ENCODE measurements around the gene SLC25A6. TPM values are rescaled to one million over a fixed set of nuclear protein-coding genes. Genes with fewer than 3 reads are reported as not detected.

Gene SLC25A6
- total RNA-seq, 5 donors from 2014 or later (not counting 1 experiment from before 2014, with no cell fraction given): 293 to 355 (median 334) TPM

DNA sequence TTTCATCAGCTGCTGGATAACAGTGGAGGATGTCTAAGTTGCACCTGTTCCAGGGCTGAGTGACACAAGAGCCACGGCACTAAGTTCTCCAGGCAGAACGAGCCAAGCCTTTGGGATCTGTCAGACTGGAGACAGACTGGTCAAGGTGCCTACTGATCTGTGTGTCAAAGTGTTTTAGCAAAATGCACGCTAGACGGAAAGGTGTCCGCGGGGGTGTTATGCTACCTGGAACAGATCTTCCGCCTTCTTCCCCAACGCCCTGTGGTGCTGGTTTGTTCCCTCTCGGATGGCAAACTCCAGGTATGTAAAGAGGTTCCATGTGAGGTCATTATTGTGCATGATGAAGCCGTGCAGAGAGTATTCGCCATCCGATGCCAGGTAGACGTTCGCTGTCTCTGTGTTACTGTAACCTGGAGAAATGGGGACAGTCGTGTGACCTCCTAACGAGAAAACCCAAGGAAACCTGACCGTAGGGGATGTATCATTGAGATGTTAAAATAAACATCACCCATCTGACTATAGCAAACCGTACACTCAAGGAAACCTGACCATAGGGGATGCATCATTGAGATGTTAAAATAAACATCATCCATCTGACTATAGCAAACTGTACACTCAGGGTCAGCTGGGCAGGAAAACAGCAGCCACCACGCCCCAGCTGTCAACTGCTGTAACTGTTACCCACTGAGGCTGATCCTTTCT, 29.7 kb upstream of the SLC25A6 start:
- DNase-seq (no peak), ATAC-seq (replicated peaks in 1 of 4) (no peak)
- peaks cover 14 to 21% (median 16%) of the 10 kb centered on the region in 3 donors for H3K9me3 Mint-ChIP-seq
- H3K4me1 ChIP-seq (ENCODE audit: control insufficient read depth in 1 of 2, extremely low read depth in 1 of 2, insufficient read depth in 2 of 2, low read length in 2 of 2): no peaks in the 10 kb centered on the region
- CTCF ChIA-PET: no interaction called here
- H3K27ac Mint-ChIP-seq: no peak overlapping the region
- H3K4me1 Mint-ChIP-seq: peaks cover 0 to 18% (median 0%) of the 10 kb centered on the region in 3 donors
- POLR2A ChIA-PET: no interaction called here
- H3K27me3 ChIP-seq (replicated peaks in 1 of 2; ENCODE audit: control insufficient read depth in 2 of 2, extremely low read depth in 1 of 2, insufficient read depth in 2 of 2, low read length in 1 of 2): no peaks in the 10 kb centered on the region
- H3K4me3 Mint-ChIP-seq: no peak overlapping the region
- no peaks in the 10 kb centered on the region for H3K27me3 Mint-ChIP-seq
- H3K36me3 Mint-ChIP-seq: peaks cover 50% of the 10 kb centered on the region
- H3K4me3 ChIP-seq (ENCODE audit: control insufficient read depth in 1 of 2, extremely low read depth in 1 of 2, low read length in 1 of 2): no peak overlapping the region
- peaks cover 31 to 36% of the 10 kb centered on the region in 2 donors for H3K36me3 ChIP-seq (ENCODE audit: control insufficient read depth in 2 of 2, extremely low read depth in 1 of 2, insufficient read depth in 1 of 2, low read length in 1 of 2)
- 98% methylated on average over 12 of the region's 19 CpGs for WGBS (ENCODE audit: insufficient coverage)
- H3K9me3 ChIP-seq: no peaks in the 10 kb centered on the region
- H3K27ac ChIP-seq (ENCODE audit: low read length): no peak overlapping the region

DNA sequence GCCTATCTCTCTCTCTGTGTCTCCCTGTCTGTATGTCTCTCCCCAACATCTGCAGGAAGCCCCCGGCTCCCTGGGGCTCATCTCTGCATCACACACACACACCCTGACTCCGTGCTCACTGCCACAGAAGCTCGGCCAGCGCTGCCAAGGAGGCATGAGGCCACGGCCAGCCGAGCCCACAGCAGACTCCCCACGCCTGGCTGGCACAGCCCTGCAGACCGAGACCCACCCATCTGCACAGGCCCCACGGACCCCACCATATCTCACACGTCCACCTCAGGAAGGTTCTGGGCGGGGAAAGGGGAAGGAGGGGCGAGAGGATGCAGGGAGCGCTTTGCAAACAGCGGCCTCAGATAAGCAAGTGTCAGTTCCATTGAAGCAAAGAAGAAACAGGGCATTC, 28.5 kb upstream of the SLC25A6 start:
- no peaks in the 10 kb centered on the region for H3K27me3 Mint-ChIP-seq
- Histone ChIP-seq H3K36me3 (ENCODE audit: control insufficient read depth in 2 of 2, extremely low read depth in 1 of 2, insufficient read depth in 1 of 2, low read length in 1 of 2) (peaks cover 31 to 34% of the 10 kb centered on the region in 2 donors), H3K9me3 (no peaks in the 10 kb centered on the region), H3K27me3 (replicated peaks in 1 of 2; ENCODE audit: control insufficient read depth in 2 of 2, extremely low read depth in 1 of 2, insufficient read depth in 2 of 2, low read length in 1 of 2) (no peaks in the 10 kb centered on the region), H3K27ac (ENCODE audit: low read length) (no peak overlapping the region), H3K4me3 (ENCODE audit: control insufficient read depth in 1 of 2, extremely low read depth in 1 of 2, low read length in 1 of 2) (no peak overlapping the region), H3K4me1 (ENCODE audit: control insufficient read depth in 1 of 2, extremely low read depth in 1 of 2, insufficient read depth in 2 of 2, low read length in 2 of 2) (no peaks in the 10 kb centered on the region)
- peaks cover 14 to 21% (median 16%) of the 10 kb centered on the region in 3 donors for H3K9me3 Mint-ChIP-seq
- ATAC-seq (replicated peaks in 1 of 4): no peak
- H3K4me1 Mint-ChIP-seq: peaks cover 0 to 18% (median 0%) of the 10 kb centered on the region in 3 donors
- H3K4me3 Mint-ChIP-seq: no peak overlapping the region
- POLR2A ChIA-PET: no interaction called here
- peaks cover 45% of the 10 kb centered on the region for H3K36me3 Mint-ChIP-seq
- H3K27ac Mint-ChIP-seq: no peak overlapping the region
- CTCF ChIA-PET: no interaction called here
- WGBS (ENCODE audit: insufficient coverage): 85% methylated on average over 4 of the region's 14 CpGs
- DNase-seq: no peak

DNA sequence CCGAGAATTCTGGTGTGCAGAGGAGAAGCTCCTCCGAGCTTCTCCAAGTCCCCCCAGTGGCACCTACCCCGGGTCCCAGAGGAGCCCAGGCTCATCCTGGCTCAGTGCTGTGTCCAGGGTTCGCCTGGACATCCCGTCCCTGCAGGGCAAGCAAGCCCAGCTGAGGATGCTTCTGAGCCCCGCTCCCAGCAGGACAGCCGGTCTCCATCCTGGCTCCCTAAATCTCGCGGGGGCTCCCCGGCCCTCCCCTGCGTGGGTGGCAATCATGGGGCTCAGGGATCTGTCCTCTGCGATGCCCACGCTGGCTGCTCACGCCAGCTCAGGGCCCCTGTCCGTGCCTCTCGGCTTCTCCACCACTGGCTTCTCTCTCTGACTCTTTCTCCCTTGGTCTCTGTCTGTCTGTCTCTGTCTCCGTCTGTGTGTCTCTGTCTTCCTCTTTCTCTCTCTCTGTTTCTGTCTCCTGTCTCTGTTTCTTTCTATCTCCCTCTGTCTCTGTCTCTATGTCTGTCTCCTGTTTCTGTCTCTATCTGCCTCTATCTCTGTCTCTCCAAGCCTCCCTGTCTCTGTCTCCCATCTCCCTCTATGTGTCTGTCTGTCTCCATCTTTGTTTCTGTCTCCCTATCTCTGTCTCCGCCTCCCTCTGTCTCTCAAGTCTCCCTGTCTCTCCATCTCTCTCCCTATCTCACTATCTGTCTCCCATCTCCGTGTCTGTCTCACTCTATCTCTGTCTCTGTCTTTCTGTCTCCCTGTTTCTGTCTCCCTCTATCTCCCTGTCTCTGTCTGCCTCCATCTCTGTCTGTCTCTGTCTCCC, 27.8 kb upstream of the SLC25A6 start:
- peak in 1 of 4 experiments; percentile 11 for ATAC-seq (replicated peaks in 1 of 4)
- Mint-ChIP-seq H3K4me1 (peaks cover 0 to 12% (median 0%) of the 10 kb centered on the region in 3 donors), H3K27me3 (no peaks in the 10 kb centered on the region), H3K4me3 (no peak overlapping the region), H3K36me3 (peaks cover 40% of the 10 kb centered on the region), H3K9me3 (peaks cover 11 to 17% (median 13%) of the 10 kb centered on the region in 3 donors), H3K27ac (peak overlapping the region; percentile 25 to 36)
- no peaks in the 10 kb centered on the region for H3K4me1 ChIP-seq (ENCODE audit: control insufficient read depth in 1 of 2, extremely low read depth in 1 of 2, insufficient read depth in 2 of 2, low read length in 2 of 2)
- H3K27ac ChIP-seq (ENCODE audit: low read length): no peak overlapping the region
- no peaks in the 10 kb centered on the region for H3K9me3 ChIP-seq
- ChIA-PET POLR2A (no interaction called here), CTCF (no interaction called here)
- H3K4me3 ChIP-seq (ENCODE audit: control insufficient read depth in 1 of 2, extremely low read depth in 1 of 2, low read length in 1 of 2): no peak overlapping the region
- H3K27me3 ChIP-seq (replicated peaks in 1 of 2; ENCODE audit: control insufficient read depth in 2 of 2, extremely low read depth in 1 of 2, insufficient read depth in 2 of 2, low read length in 1 of 2): no peaks in the 10 kb centered on the region
- no peak for DNase-seq
- WGBS (ENCODE audit: insufficient coverage): 94% methylated on average over 19 of the region's 19 CpGs
- peaks cover 28 to 31% of the 10 kb centered on the region in 2 donors for H3K36me3 ChIP-seq (ENCODE audit: control insufficient read depth in 2 of 2, extremely low read depth in 1 of 2, insufficient read depth in 1 of 2, low read length in 1 of 2)

DNA sequence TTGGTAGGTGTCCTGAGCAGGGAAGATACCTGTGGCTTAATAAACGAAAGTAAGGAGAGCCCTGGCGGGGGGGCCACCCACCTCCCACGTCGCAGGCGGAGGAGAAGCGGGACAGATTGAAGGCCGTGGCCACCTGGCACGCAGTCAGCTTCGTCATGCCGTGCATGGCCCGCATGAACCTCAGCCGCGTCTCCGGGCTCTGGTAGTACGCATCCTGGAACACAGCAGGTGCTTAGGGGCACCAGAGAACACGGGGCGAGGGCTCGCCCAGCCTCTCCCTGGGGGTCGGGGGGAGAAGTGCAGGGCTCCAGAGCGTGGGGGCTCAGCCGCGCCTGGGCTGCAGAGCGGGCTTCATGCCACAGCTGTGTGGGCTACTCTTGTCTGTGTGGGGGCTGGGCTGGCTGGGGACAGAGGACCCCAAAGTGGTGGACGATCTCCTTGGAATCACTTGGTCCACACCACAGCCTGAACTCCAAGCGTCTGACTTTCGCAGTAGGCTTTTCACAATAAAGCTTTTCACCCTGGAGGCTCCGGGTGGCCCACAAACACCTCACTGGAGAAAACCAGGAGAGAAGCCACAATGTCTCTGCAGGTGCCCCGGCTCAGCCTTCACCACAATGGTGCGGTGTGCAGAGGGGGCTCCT, 27.1 kb upstream of the SLC25A6 start:
- no peak overlapping the region for H3K4me3 ChIP-seq (ENCODE audit: control insufficient read depth in 1 of 2, extremely low read depth in 1 of 2, low read length in 1 of 2)
- 98% methylated on average over 27 of the region's 29 CpGs for WGBS (ENCODE audit: insufficient coverage)
- H3K4me1 Mint-ChIP-seq: peaks cover 0 to 10% (median 0%) of the 10 kb centered on the region in 3 donors
- DNase-seq (no peak), ATAC-seq (replicated peaks in 1 of 4) (peak in 1 of 4 experiments; percentile 13)
- no peaks in the 10 kb centered on the region for H3K27me3 ChIP-seq (replicated peaks in 1 of 2; ENCODE audit: control insufficient read depth in 2 of 2, extremely low read depth in 1 of 2, insufficient read depth in 2 of 2, low read length in 1 of 2)
- peaks cover 28 to 36% of the 10 kb centered on the region in 2 donors for H3K36me3 ChIP-seq (ENCODE audit: control insufficient read depth in 2 of 2, extremely low read depth in 1 of 2, insufficient read depth in 1 of 2, low read length in 1 of 2)
- no peaks in the 10 kb centered on the region for H3K4me1 ChIP-seq (ENCODE audit: control insufficient read depth in 1 of 2, extremely low read depth in 1 of 2, insufficient read depth in 2 of 2, low read length in 2 of 2)
- no peaks in the 10 kb centered on the region for H3K27me3 Mint-ChIP-seq
- ChIA-PET CTCF (no interaction called here), POLR2A (no interaction called here)
- no peak overlapping the region for H3K27ac Mint-ChIP-seq
- H3K4me3 Mint-ChIP-seq: no peak overlapping the region
- peaks cover 11 to 12% (median 12%) of the 10 kb centered on the region in 3 donors for H3K9me3 Mint-ChIP-seq
- no peak overlapping the region for H3K27ac ChIP-seq (ENCODE audit: low read length)
- H3K36me3 Mint-ChIP-seq: peaks cover 37% of the 10 kb centered on the region
- no peaks in the 10 kb centered on the region for H3K9me3 ChIP-seq

DNA sequence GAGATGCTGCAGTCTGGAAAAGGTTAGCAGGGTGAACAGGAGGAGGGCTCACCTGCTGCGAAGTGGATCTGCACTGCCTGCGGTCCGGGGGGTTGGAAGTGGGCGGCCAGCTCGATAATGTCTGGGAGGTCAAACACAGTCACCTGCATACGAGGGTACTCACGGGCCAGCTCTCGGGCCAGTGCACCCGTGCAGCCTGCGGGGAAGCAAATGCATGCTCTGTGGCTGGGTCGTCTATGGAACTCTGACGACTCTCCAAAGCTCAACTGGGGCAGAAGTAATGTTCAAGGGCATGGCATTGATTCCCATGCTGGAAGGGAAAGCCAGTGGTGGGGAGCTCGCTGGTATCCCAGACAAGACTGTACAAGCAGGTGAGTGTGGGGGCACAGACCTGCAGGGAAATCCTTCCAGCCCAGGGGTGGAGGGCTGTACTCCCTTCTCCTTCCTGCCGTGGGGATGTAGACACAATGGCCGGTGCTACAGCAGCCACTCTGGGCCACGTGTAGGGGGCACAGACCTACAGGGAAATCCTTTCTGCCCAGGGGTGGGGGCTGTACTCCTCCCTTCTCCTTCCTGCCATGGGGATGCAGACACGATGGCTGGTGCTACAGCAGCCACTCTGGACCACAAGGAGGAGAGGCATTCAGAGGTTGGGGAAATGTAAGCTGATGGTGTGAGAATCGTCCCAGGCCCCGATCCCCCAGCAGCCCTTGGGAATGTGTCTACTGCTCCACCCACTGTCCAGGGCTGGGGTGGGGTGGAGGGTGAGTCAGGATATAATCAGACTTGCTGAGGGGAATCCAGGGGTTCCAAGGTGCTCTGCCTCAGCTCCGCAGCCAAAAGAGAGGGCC, 26.2 kb upstream of the SLC25A6 start:
- peaks cover 8 to 12% (median 11%) of the 10 kb centered on the region in 3 donors for H3K9me3 Mint-ChIP-seq
- H3K4me3 ChIP-seq (ENCODE audit: control insufficient read depth in 1 of 2, extremely low read depth in 1 of 2, low read length in 1 of 2): no peak overlapping the region
- H3K36me3 ChIP-seq (ENCODE audit: control insufficient read depth in 2 of 2, extremely low read depth in 1 of 2, insufficient read depth in 1 of 2, low read length in 1 of 2): peaks cover 32 to 42% of the 10 kb centered on the region in 2 donors
- H3K9me3 ChIP-seq: no peaks in the 10 kb centered on the region
- WGBS (ENCODE audit: insufficient coverage): 98% methylated on average over 15 of the region's 20 CpGs
- no peaks in the 10 kb centered on the region for H3K27me3 ChIP-seq (replicated peaks in 1 of 2; ENCODE audit: control insufficient read depth in 2 of 2, extremely low read depth in 1 of 2, insufficient read depth in 2 of 2, low read length in 1 of 2)
- POLR2A ChIA-PET: no interaction called here
- no peak overlapping the region for H3K4me3 Mint-ChIP-seq
- no peaks in the 10 kb centered on the region for H3K27me3 Mint-ChIP-seq
- no peak overlapping the region for H3K27ac ChIP-seq (ENCODE audit: low read length)
- DNase-seq: no peak
- no peak overlapping the region for H3K27ac Mint-ChIP-seq
- peaks cover 38% of the 10 kb centered on the region for H3K36me3 Mint-ChIP-seq
- CTCF ChIA-PET: no interaction called here
- H3K4me1 Mint-ChIP-seq: peaks cover 0 to 15% (median 0%) of the 10 kb centered on the region in 3 donors
- H3K4me1 ChIP-seq (ENCODE audit: control insufficient read depth in 1 of 2, extremely low read depth in 1 of 2, insufficient read depth in 2 of 2, low read length in 2 of 2): no peaks in the 10 kb centered on the region
- no peak for ATAC-seq (replicated peaks in 1 of 4)
